Measurements from ENCODE around the gene ATP10D. TPM values are rescaled to one million over a fixed set of nuclear protein-coding genes. Genes with fewer than 3 reads are reported as not detected.

The ATP10D gene
- 1 to 10 TPM; 3.3 to 3.4 (median 3.4) TPM for polyA plus RNA-seq

DNA sequence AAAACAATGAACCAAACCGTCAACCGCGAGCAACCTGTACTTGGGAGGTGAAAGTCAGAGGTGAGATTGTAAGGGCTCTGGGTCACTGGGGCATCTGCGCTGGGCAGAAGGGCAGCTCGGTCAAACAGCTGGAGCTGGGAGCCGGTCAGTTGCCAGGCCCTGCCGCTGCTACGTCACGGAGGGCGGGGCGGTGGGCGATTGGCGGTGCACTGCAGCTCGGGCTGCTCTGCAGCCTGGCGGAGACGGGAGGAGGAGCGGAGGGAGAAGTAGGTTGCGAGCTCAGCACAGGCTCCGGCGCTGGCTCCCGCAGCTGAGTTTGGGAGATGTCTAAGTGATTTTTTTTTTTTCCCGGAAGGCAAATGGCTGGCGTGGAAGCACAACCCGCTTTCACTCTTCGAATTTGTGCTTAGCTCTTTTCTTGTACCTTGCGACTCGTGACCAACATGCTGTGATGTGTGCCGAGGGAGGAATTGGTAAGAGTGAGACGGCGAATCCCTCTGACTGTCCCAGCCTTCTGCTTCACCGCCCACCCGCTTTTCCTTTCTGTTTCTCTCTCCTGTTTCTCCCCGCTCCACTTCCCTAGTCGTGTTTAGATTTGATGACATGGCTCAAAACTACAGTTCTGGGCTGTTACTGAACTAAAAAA is at the start of gene ATP10D:
TSS of gene ATP10D (plus strand) at position 229 of the 646 bp plus-strand sequence. CDS start 27,266 bp downstream, outside the sequence.
- H3K27ac ChIP-seq (ENCODE audit: low read depth, low read length): peak within 1 kb of the TSS; percentile 93
- 0 to 1% (median 0%) methylated on average over 33 to 34 of the region's 34 CpGs for WGBS, 3 donors

DNA sequence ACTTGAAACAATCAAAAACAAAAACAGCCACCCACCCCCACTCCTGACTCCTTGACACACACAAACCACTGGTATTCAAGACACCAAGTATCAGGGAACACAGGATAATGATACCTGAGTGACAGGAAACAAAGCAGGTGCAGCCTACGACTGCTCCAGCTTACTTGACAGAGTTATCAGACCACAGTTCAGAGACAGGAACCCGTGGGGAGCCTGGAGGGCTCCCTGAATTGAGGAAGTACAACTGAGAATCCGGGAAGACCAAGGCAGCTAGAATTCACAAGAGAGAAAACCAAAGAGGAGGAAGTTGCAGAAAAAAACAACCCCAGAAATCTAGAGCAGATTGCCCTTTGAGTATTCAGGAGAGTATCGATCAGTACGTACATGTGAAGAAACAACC is 42.1 kb upstream of the ATP10D start:
- WGBS, 3 donors: 50 to 70% (median 60%) methylated on average over 5 of the region's 5 CpGs
- no peak overlapping the region for H3K27ac ChIP-seq (ENCODE audit: low read depth, low read length)

DNA sequence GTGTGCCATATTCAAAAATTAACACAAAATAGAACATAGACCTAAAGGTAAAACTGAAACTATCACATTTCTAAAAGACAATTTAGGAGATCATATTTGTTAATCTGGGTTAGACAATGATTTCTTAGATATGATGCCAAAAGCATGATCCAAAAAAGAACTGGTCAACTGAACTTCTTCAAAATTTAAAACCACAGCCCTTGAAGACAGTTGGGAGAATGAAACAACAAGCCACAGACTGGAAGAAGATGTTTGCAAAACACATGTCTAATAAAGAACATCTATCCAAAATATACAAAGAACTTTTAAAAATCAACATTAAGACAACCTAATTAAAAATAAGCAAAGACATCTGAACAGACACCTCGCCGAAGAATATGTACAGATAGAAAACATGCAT is 41.0 kb upstream of the ATP10D start:
- 95 to 97% (median 96%) methylated on average over 2 of the region's 2 CpGs for WGBS, 3 donors
- H3K27ac ChIP-seq (ENCODE audit: low read depth, low read length): no peak overlapping the region

DNA sequence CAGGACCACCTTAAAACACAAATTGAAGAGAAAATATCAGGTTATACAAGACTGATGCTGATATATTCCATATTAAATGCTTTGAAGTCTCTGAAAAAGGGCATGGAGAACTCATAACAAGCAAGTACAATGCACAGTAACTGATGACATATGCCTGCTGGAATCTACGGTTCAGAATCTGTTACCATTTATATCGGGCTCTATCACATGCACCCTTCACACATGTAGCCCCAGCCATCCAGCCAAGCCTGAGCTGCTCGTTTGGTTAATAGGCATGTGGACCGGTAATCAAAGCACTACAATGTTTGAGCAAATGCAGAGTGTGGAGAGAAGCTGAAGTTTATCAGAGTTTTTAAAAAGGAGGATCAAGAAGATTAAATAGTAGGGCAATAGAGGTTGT is 33.4 kb upstream of the ATP10D start:
- H3K27ac ChIP-seq (ENCODE audit: low read depth, low read length): no peak overlapping the region
- WGBS, 3 donors: 78 to 83% (median 83%) methylated on average over 4 of the region's 4 CpGs

DNA sequence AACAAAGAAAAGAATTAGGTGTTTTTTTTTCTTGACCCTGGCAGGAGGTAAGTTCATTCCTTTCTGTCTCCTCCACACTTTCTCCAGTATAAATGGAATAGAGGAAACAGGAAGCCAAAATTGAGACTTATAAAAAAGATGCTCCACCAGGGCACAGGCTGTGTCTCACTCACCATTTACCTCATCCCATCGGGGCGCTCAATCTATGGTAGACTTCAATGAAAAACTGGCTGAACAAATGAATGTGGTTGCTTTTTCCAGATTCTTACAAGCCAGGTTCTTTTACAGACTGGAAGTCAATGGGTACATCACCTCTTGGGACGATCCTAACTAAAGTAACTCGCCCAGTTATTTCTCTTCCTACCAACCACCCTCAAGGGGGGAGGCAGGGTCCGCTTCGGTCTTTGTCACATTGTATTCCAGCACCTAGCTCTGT is 22.3 kb upstream of the ATP10D start:
- H3K27ac ChIP-seq (ENCODE audit: low read depth, low read length): no peak overlapping the region
- WGBS, 3 donors: 8 to 9% (median 9%) methylated on average over 6 of the region's 6 CpGs

DNA sequence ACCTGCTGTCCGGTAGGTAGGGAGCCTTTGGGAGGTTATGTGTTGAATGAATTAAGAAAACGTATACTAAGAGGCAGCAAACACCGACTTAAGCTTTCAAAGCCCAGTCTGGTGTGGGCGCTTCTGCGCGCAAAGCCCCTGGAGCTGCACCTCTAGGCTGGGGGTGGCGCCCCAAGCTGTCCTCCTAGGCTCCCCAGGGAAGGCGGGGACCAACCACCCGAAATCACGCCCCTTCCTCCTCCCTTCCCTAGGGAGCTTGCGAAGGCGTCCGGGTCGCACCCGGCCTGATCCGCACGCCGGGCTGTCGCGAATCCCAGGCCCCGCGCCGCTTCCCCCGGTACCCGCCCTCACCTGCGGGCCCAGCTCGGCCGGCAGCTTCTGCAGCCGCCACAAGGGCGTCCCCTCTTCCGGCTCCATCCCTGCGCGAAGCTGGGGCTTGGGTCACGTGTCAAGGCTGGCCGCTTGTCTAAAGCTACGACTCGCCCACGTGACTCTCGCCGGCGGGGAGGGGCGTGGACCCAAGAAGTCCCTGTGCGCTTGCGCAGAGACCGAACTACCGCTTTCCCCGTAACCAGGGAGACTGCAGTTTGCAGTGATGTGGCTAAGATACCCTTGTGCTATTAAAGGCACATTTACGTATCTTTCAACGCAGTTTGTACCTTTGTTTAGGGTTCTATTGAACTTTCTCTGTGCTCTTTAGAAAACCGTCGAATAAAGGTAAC is 21.7 kb upstream of the ATP10D start, which contains the start of gene COMMD8:
TSS of gene COMMD8 (minus strand) at position 468 of the 722 bp plus-strand sequence. CDS start at position 417, 51 bp downstream.
- WGBS, 3 donors: 0 to 1% (median 0%) methylated on average over 46 to 51 of the region's 51 CpGs
- no peak within 1 kb of the TSS for H3K27ac ChIP-seq (ENCODE audit: low read depth, low read length)

DNA sequence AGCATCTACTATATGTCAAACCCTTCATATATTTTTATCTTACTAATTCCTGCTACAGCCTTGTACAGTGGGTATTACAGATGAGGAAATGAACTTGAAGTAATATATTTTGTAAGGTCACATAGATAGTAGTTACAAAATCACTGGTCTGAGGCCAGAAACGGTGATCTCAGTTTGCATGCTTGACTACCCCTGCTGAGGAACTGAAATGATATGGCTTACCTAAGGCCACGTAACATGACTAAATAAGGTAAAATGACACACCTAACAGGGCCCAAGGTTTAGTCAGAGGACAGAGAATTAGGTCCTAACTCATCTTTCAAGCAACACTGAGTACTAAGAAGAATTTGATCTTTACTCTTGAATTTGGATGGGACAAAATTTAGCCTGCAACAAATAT is 20.1 kb upstream of the ATP10D start:
- no peak overlapping the region for H3K27ac ChIP-seq (ENCODE audit: low read depth, low read length)
- 49 to 74% (median 55%) methylated on average over 2 of the region's 2 CpGs for WGBS, 3 donors

DNA sequence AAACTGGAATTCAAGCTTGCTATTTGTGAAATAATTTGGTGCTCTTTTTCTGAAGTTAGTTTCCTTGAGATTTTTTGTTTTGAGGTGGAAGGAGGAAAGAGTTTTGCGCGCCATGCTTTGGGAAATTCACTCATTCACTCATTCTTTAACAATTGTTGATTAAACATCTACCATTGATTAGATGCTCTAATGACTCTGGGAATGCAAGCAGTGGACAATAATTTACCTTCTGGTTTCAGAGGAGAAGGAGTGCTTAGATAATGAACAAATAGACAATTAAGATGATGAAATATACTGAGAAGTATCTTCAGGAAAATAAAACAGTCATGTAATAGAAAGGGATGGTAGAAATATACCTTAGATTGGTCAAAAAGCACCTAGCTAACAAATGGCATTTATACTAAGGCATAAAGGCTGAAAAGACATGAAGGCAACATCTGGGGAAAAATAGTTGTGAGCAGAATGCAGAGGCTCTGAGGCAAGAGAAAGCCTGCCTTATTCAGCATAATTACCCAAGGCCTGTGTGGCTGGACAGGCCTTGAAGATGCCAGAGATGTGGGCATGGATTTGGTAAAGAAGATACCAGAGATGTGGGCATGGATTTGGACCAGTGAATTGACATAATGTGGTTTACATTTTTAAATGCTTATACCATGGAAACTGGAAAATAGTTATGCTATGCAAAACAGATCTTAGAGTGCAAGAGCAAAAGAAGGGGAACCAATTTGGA is 18.9 kb upstream of the ATP10D start:
- WGBS, 3 donors: 31 to 45% (median 41%) methylated on average over 2 of the region's 2 CpGs
- H3K27ac ChIP-seq (ENCODE audit: low read depth, low read length): no peak overlapping the region

DNA sequence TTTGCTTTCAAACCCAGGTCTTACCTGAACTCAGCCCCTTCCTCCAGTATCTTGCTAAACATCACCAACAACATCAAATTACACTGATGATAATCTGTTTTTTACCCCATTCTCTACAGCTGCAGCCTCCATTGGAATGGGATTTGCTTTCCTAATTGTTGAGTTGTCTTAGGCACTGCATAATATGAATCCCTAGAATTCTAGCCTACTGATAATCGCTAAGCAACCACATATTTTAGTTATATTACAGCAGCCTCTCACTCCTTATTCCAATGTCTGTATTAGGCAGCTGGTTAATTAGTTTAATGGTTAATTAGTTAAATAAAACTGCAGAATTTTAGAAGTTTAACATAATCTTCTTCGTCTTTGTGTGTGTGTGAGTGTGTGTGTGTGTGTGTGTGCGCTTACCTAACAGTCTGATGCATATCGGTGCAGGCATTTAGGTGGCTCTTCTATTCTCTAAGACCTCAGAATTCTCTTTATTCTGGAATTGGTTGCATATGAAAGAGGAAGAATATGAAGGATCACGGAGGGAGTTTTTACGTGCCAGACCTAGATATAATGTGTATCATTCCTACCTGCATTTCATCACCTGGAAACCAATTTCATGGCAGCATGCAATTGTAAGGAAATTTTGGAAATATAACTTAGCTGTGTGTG is 16.2 kb upstream of the ATP10D start:
- WGBS, 3 donors: 74 to 87% (median 83%) methylated on average over 6 of the region's 6 CpGs

DNA sequence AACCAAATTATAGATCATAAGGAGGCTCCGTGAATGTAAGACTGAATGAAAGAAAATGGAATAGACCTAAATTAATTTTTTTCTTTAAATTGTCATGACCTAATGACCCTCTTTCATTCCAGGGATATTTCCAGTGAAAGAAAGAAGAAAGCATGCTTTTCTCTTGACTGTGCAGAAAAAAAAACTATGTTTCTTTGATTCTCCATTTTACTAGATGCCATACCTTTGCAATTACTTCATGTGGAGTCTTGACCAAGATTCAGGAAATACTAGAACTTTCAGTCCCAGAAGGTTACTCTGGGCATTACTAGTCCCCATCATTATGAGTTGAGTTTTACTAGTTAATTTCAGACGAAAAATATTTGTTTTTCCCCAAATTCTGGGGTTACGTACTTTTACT is 15.1 kb upstream of the ATP10D start:
- 76 to 91% (median 89%) methylated on average over 3 of the region's 3 CpGs for WGBS, 3 donors
- no peak overlapping the region for H3K27ac ChIP-seq (ENCODE audit: low read depth, low read length)

More for the DNA sequence above, 16.2 kb upstream of the ATP10D start:
- no peak overlapping the region for H3K27ac ChIP-seq (ENCODE audit: low read depth, low read length)

DNA sequence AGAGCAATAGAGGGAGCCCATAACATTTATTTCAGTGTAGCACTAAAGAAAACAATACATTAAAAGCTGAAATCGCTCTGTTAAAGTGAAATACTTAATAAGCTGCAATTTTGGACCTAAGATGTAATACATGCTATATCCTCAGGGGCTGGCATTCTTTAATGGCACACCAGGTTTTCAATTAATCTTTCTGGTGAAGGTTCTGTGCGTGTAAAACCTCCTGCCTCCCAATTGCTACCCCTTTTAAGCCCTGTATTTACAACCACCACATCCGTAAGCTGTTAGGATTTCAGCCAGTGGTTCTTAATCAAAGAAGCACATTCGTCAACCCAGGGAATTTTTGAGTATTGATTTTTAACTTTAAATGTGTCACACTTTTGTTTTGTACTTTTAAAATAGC is 14.0 kb upstream of the ATP10D start:
- 49 to 62% (median 60%) methylated on average over 4 of the region's 4 CpGs for WGBS, 3 donors
- H3K27ac ChIP-seq (ENCODE audit: low read depth, low read length): no peak overlapping the region

DNA sequence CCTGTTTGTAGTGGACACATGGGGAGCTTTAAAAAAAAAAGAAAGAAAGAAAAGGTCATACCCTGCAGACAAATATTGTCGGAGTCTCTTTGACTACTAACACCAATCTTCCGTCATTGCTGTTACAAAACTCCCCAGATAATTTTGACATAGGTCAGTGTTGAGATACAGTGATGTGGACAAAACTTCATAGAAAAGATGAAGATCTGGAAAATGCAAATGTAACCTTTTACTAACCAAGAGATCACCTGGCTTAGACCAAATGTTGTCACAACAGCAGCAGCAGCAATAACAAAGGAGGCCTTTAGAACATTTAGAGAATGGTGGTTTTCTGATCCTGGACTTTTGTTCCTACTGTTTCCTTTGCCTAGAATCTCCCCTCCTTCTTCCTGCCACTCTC is 13.5 kb upstream of the ATP10D start:
- 56 to 77% (median 70%) methylated on average over 2 of the region's 2 CpGs for WGBS, 3 donors
- no peak overlapping the region for H3K27ac ChIP-seq (ENCODE audit: low read depth, low read length)

DNA sequence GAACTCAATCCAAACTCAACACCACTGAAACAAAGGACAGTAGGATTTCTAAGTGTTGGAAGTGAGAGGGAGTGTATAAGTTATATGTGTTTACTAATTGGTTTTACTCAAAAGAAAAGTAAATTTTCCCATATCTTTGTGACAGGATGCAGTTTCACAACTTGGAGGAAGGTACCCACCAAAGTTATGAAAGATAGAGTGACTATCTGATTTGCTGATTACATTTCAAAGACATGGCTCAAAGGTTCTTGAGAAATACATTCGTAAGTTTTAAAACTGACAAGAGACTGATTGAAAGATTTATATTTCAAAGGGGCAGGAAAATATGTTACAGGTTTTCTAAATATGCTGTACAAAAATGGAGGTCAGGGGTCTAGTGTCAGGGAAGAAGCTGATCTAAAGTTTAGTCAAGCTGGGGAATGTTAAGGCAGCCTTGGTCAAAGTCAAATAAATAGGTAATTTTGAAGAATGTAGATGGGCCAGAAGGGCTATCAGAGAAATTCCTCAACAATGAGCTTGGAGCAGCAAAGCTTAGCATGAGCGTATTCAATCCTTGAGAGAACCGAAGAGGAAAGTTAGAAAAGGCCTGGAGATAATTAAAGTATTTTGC is 11.8 kb upstream of the ATP10D start:
- no peak overlapping the region for H3K27ac ChIP-seq (ENCODE audit: low read depth, low read length)
- WGBS, 3 donors: 83 to 93% (median 84%) methylated on average over 3 of the region's 3 CpGs

DNA sequence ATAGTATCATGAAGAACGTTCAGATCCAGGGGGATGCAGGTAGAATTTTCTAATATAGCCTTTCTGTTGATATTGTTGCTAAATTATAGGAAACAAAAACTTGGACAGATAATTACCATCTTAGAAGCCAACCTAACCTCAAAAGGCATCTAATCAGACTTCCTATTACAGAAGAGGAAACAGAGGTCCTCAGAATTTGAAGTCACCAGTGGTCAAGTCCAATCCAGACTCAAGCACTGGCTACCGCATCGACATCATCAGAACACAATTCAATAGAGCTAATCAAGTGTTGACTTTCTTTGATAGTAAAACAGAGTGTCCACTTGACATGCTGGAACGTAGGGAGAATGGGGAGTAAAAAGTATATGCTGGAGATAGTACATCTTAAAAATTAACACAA is 10.3 kb upstream of the ATP10D start:
- 76 to 87% (median 83%) methylated on average over 4 of the region's 4 CpGs for WGBS, 3 donors
- no peak overlapping the region for H3K27ac ChIP-seq (ENCODE audit: low read depth, low read length)

DNA sequence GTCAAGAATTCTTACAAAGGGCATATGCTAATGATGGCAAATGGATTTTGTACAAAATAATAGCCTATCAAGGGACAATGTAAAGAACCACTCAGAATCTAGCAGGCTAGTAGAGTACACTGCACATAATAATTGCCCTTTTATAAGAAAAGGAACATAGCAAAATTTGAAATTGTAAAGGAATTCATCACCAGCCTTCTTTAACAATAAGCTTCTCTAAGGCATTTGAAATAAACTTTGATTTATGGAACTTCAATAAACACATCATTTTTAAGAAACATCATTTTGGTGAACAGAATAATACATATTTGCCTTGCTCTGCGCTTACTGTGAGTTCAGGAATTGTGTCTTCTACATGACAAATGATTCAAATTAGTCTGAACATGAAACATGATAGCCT is 9.7 kb upstream of the ATP10D start:
- no peak overlapping the region for H3K27ac ChIP-seq (ENCODE audit: low read depth, low read length)
- 80 to 95% (median 94%) methylated on average over 1 of the region's 1 CpG for WGBS, 3 donors

DNA sequence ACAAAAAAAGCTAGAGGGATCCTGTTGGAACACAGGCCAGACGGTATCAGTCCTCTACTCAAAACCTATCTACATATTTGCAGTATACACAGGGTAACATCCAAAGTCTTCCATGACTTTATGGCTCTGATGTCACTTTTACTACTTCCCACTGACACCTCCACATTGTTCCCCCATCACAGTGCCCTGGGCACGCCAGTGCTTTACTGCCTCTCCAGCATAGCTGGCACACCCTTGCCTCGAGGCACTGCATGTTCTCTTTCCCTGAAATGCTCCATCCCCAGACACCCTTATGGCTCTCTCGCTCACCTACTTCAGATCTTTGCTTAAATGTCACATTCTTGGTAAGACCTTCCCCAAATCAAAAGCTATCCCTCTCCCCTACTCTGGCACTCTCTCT is 6.3 kb upstream of the ATP10D start:
- 93 to 95% (median 93%) methylated on average over 4 of the region's 4 CpGs for WGBS, 3 donors

DNA sequence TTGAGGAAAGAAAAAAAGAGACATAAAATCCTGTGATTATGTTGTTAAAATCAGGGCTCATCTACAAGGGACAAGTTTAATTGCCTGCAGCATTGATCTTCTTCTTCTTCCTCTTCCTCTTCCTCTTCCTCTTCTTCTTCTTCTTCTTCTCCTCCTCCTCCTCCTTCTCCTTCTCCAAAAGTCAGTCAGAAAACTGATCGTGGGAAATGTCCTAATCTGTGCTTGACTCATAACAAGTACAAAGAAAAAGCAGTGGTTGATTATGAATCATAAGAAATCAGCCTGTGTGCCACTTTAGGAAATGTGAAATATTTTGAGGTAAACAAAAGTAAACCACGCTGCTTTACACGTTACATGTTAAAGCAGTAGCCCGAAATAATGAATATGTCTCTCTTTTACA is 2.7 kb upstream of the ATP10D start:
- no peak overlapping the region for H3K27ac ChIP-seq (ENCODE audit: low read depth, low read length)
- 67 to 79% (median 67%) methylated on average over 4 of the region's 4 CpGs for WGBS, 3 donors

More for the DNA sequence above, 6.3 kb upstream of the ATP10D start:
- no peak overlapping the region for H3K27ac ChIP-seq (ENCODE audit: low read depth, low read length)

DNA sequence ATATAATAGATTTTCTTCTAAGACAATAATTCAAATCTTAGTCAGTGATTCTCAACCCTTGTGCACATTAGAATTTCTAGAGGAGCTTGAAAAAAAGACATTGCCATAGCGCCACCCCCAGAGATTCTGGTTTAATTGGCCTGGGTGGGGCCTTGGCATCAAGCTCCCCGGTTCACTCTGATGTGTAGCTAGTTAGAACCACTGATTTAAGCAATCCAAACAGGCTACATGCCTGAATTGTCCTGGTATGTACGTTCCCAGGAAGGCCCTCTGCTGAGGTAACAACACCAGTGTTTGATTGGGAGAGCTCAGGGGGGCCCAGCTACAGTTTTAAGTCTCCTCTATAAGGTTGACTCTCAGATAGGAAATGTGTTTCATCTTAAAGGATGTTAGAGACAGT is 1.3 kb upstream of the ATP10D start:
- no peak overlapping the region for H3K27ac ChIP-seq (ENCODE audit: low read depth, low read length)
- WGBS, 3 donors: 86 to 88% (median 87%) methylated on average over 3 of the region's 3 CpGs

Data from adipose tissue (tissue), 3 donors.